Measurements from ENCODE around the gene CDIP1.

CDIP1 gene

GRCh38 chr16:4509420-4509819 lies 29.2 kb downstream of the CDIP1 start:
- Histone ChIP-seq H3F3A (ENCODE audit: control insufficient read depth, insufficient read depth) (peaks cover 8% of the 10 kb centered on the region), H3K79me2 (ENCODE audit: control insufficient read depth, low read length) (peaks cover 11% of the 10 kb centered on the region), H3K36me3 (ENCODE audit: control insufficient read depth, low read length) (peaks cover 60% of the 10 kb centered on the region), H3K4me3 (ENCODE audit: low read length) (no peak overlapping the region), H3K4me2 (ENCODE audit: low read length) (no peak overlapping the region), H3K9me3 (ENCODE audit: control insufficient read depth, insufficient read depth, low read length) (no peaks in the 10 kb centered on the region), H3K27ac (ENCODE audit: low read depth, low read length) (no peak overlapping the region), H3K27me3 (ENCODE audit: control insufficient read depth, low read length) (no peaks in the 10 kb centered on the region), H3K4me1 (ENCODE audit: control insufficient read depth, low read length) (peaks cover 22% of the 10 kb centered on the region), H4K20me1 (ENCODE audit: control insufficient read depth, insufficient read depth, low read depth, low read length) (no peaks in the 10 kb centered on the region; the same call in 1 of the 2 replicates), H3K9me2 (replicated peaks; ENCODE audit: control insufficient read depth, low read length) (no peaks in the 10 kb centered on the region)
- no peak for TF ChIP-seq CTCF (IDR thresholded peaks at IDR 0.05; ENCODE audit: low read depth, low read length, poor library complexity, severe bottlenecking)
- TF ChIP-seq EZH2phosphoT487 (IDR thresholded peaks at IDR 0.05; ENCODE audit: borderline replicate concordance, low read length) = no peak

- Histone ChIP-seq H3K27ac (ENCODE audit: low read depth, low read length) (no peak overlapping the region), H3K4me2 (ENCODE audit: low read length) (no peak overlapping the region), H3K36me3 (ENCODE audit: control insufficient read depth, low read length) (peaks cover 60% of the 10 kb centered on the region), H3F3A (ENCODE audit: control insufficient read depth, insufficient read depth) (peaks cover 8% of the 10 kb centered on the region), H3K9me3 (ENCODE audit: control insufficient read depth, insufficient read depth, low read length) (no peaks in the 10 kb centered on the region), H3K4me1 (ENCODE audit: control insufficient read depth, low read length) (peaks cover 21% of the 10 kb centered on the region), H4K20me1 (ENCODE audit: control insufficient read depth, insufficient read depth, low read depth, low read length) (no peaks in the 10 kb centered on the region; the same call in 1 of the 2 replicates), H3K4me3 (ENCODE audit: low read length) (no peak overlapping the region), H3K79me2 (ENCODE audit: control insufficient read depth, low read length) (peaks cover 15% of the 10 kb centered on the region), H3K9me2 (replicated peaks; ENCODE audit: control insufficient read depth, low read length) (no peaks in the 10 kb centered on the region), H3K27me3 (ENCODE audit: control insufficient read depth, low read length) (no peaks in the 10 kb centered on the region)
- TF ChIP-seq EZH2phosphoT487 (IDR thresholded peaks at IDR 0.05; ENCODE audit: borderline replicate concordance, low read length) (no peak), CTCF (IDR thresholded peaks at IDR 0.05; ENCODE audit: low read depth, low read length, poor library complexity, severe bottlenecking) (no peak)
These were observed 29.8 kb downstream of the CDIP1 start for GRCh38 chr16:4508806-4509205.

- no peak overlapping the region for H3K27ac ChIP-seq (ENCODE audit: low read depth, low read length)
- H3K4me2 ChIP-seq (ENCODE audit: low read length) = no peak overlapping the region
- H4K20me1 ChIP-seq (ENCODE audit: control insufficient read depth, insufficient read depth, low read depth, low read length) = no peaks in the 10 kb centered on the region; the same call in 1 of the 2 replicates
- H3F3A ChIP-seq (ENCODE audit: control insufficient read depth, insufficient read depth) = peaks cover 11% of the 10 kb centered on the region
- peaks cover 60% of the 10 kb centered on the region for H3K36me3 ChIP-seq (ENCODE audit: control insufficient read depth, low read length)
- H3K79me2 ChIP-seq (ENCODE audit: control insufficient read depth, low read length) = peaks cover 22% of the 10 kb centered on the region
- H3K9me2 ChIP-seq (replicated peaks; ENCODE audit: control insufficient read depth, low read length) = no peaks in the 10 kb centered on the region
- TF ChIP-seq CTCF (IDR thresholded peaks at IDR 0.05; ENCODE audit: low read depth, low read length, poor library complexity, severe bottlenecking) = no peak
- TF ChIP-seq EZH2phosphoT487 (IDR thresholded peaks at IDR 0.05; ENCODE audit: borderline replicate concordance, low read length) = no peak
- H3K27me3 ChIP-seq (ENCODE audit: control insufficient read depth, low read length) = no peaks in the 10 kb centered on the region
- H3K4me1 ChIP-seq (ENCODE audit: control insufficient read depth, low read length) = peaks cover 21% of the 10 kb centered on the region
- H3K4me3 ChIP-seq (ENCODE audit: low read length) = no peak overlapping the region
- H3K9me3 ChIP-seq (ENCODE audit: control insufficient read depth, insufficient read depth, low read length) = no peaks in the 10 kb centered on the region
These were observed 30.8 kb downstream of the CDIP1 start for GRCh38 chr16:4507588-4508345.

All from DOHH2 (cell line).